Measurements from ENCODE around the gene FARSB.
"Not testable (repeated sequence)": the region's sequence is repeated elsewhere in the genome, so short reads cannot be mapped to it uniquely, and the experiment has no call there.

FARSB gene

DNA sequence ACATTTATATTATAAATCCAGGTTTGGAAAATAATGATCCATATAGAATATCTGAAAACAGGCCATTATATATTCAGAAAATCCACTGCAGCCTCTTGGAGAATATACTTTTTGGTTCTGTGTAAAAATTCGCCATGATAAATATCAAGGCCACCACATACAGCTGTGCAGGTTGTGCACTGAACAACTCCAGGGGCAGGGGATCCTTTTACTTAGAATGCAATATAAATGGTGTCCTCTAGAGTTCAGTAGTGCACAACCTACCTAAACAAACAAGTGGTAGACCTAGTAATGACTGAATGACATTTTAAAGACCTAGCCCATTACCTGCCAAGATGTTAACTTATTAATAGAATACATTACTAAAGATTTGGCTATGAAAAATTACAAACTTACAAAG, 37.9 kb upstream of the FARSB start:
- H3K9me3 Mint-ChIP-seq, result peaks cover 7% of the 10 kb centered on the region
- TF ChIP-seq CTCF (IDR thresholded peaks at IDR 0.05), result no peak
- no peak overlapping the region for H3K27ac Mint-ChIP-seq
- no peaks in the 10 kb centered on the region for H3K4me1 Mint-ChIP-seq
- H3K27me3 Mint-ChIP-seq (ENCODE audit: low read depth, poor library complexity), result peaks cover 5% of the 10 kb centered on the region
- DNase-seq, result no peak
- no peaks in the 10 kb centered on the region for H3K36me3 Mint-ChIP-seq (ENCODE audit: low read depth)
- no peak overlapping the region for H3K4me3 Mint-ChIP-seq

DNA sequence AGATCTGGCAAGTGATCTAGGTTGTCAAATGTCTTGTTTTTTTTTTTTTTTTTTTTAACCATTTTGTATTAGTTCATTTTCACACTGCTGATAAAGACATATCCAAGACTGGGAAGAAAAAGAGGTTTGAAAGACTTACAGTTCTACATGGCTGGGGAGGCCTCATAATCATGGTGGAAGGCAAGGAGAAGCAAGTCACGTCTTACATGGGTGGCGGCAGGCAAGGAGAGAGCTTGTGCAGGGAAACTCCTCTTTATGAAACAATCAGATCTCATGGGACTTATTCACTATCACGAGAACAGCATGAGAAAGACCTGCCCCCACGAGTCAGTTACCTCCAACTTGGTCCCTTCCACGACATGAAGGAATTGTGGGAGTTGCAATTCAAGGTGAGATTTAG, 37.5 kb upstream of the FARSB start:
- not testable (repeated sequence) for H3K4me3 Mint-ChIP-seq; DNase-seq; H3K27me3 Mint-ChIP-seq (ENCODE audit: low read depth, poor library complexity); H3K36me3 Mint-ChIP-seq (ENCODE audit: low read depth); H3K27ac Mint-ChIP-seq; H3K9me3 Mint-ChIP-seq; H3K4me1 Mint-ChIP-seq

GRCh38 chr2:222690564-222691200, 34.8 kb upstream of the FARSB start:
- no peaks in the 10 kb centered on the region for H3K4me1 Mint-ChIP-seq
- peak; percentile 83 for DNase-seq
- H3K36me3 Mint-ChIP-seq (ENCODE audit: low read depth), result no peaks in the 10 kb centered on the region
- peaks cover 9% of the 10 kb centered on the region for H3K27me3 Mint-ChIP-seq (ENCODE audit: low read depth, poor library complexity)
- no peak overlapping the region for H3K4me3 Mint-ChIP-seq
- peak; percentile 99 for TF ChIP-seq CTCF (IDR thresholded peaks at IDR 0.05)
- no peak overlapping the region for H3K27ac Mint-ChIP-seq
- peaks cover 7% of the 10 kb centered on the region for H3K9me3 Mint-ChIP-seq

DNA sequence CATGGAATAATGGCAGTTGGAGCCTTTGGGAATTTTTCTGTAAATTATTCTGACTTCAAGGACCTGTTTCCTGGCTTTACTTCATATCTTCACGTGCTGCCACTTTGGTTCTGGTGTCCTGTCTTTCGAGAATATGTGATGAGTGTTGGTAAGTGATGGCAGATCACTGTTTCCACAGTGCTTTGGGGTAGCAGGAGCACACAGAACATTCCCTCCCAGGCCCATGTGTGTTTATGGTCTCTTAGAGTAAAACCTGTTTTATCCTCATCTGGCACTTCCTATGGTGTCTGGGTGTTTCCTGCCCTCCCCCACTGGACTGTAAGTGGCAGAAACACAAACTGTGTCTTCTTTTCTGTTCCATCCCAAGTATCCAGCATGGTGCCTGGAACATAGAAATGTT, 33.4 kb upstream of the FARSB start:
- Mint-ChIP-seq H3K27ac (no peak overlapping the region), H3K27me3 (ENCODE audit: low read depth, poor library complexity) (peaks cover 9% of the 10 kb centered on the region), H3K9me3 (peaks cover 7% of the 10 kb centered on the region), H3K4me1 (no peaks in the 10 kb centered on the region), H3K36me3 (ENCODE audit: low read depth) (no peaks in the 10 kb centered on the region), H3K4me3 (no peak overlapping the region)
- DNase-seq, result no peak
- no peak for TF ChIP-seq CTCF (IDR thresholded peaks at IDR 0.05)

DNA sequence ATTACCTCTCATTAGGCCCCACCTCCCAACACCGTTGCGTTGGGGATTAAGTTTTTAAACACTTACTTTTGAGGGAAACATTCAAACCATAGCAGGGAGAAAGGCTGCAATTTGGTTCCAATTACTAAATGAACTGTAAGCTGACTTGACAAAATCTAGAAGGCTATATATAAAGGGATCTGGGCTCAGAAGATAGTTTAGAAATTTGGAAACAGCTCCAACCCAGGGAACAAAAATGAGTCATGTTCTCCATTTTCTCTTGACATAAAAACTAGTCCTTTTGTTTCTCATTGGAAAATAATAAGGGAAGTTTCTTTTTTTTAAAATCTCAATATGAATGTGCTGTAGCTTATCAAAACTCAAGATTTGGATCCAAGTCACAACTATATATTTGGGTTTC, 33.0 kb upstream of the FARSB start:
- H3K9me3 Mint-ChIP-seq, result peaks cover 7% of the 10 kb centered on the region

GRCh38 chr2:222686086-222686750, 30.3 kb upstream of the FARSB start:
- H3K27me3 Mint-ChIP-seq (ENCODE audit: low read depth, poor library complexity), result peaks cover 12% of the 10 kb centered on the region
- no peaks in the 10 kb centered on the region for H3K4me1 Mint-ChIP-seq
- H3K4me3 Mint-ChIP-seq, result no peak overlapping the region
- no peak for TF ChIP-seq CTCF (IDR thresholded peaks at IDR 0.05)
- no peaks in the 10 kb centered on the region for H3K36me3 Mint-ChIP-seq (ENCODE audit: low read depth)
- no peak overlapping the region for H3K27ac Mint-ChIP-seq
- no peaks in the 10 kb centered on the region for H3K9me3 Mint-ChIP-seq
- no peak for DNase-seq

More for the DNA sequence above, 33.0 kb upstream of the FARSB start:
- H3K27ac Mint-ChIP-seq, result no peak overlapping the region
- no peak for TF ChIP-seq CTCF (IDR thresholded peaks at IDR 0.05)
- DNase-seq, result no peak
- peaks cover 9% of the 10 kb centered on the region for H3K27me3 Mint-ChIP-seq (ENCODE audit: low read depth, poor library complexity)
- H3K4me3 Mint-ChIP-seq, result no peak overlapping the region
- no peaks in the 10 kb centered on the region for H3K36me3 Mint-ChIP-seq (ENCODE audit: low read depth)
- no peaks in the 10 kb centered on the region for H3K4me1 Mint-ChIP-seq

All from nephron progenitor cell (in vitro differentiated cells).